Measurements from ENCODE around the gene SPTBN1.

Gene SPTBN1

GRCh38 chr2:54629914-54630857, 174.1 kb downstream of the SPTBN1 start:
- no peak overlapping the region for H3K4me3 ChIP-seq (ENCODE audit: control insufficient read depth, low read depth, low read length)
- DNase-seq (ENCODE audit: low read depth), result no peak
- TF ChIP-seq, protein P1, sequence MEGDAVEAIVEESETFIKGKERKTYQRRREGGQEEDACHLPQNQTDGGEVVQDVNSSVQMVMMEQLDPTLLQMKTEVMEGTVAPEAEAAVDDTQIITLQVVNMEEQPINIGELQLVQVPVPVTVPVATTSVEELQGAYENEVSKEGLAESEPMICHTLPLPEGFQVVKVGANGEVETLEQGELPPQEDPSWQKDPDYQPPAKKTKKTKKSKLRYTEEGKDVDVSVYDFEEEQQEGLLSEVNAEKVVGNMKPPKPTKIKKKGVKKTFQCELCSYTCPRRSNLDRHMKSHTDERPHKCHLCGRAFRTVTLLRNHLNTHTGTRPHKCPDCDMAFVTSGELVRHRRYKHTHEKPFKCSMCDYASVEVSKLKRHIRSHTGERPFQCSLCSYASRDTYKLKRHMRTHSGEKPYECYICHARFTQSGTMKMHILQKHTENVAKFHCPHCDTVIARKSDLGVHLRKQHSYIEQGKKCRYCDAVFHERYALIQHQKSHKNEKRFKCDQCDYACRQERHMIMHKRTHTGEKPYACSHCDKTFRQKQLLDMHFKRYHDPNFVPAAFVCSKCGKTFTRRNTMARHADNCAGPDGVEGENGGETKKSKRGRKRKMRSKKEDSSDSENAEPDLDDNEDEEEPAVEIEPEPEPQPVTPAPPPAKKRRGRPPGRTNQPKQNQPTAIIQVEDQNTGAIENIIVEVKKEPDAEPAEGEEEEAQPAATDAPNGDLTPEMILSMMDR (IDR thresholded peaks at IDR 0.05; ENCODE audit: control insufficient read depth, insufficient read depth, low read depth, low read length, missing control alignments), result no peak

- TF ChIP-seq, protein P1 (IDR thresholded peaks at IDR 0.05; ENCODE audit: control insufficient read depth, insufficient read depth, low read depth, low read length, missing control alignments), result no peak
- no peak overlapping the region for H3K4me3 ChIP-seq (ENCODE audit: control insufficient read depth, low read depth, low read length)
- DNase-seq (ENCODE audit: low read depth), result no peak
Measured at GRCh38 chr2:54630858-54631497, 174.9 kb downstream of the SPTBN1 start.

DNA sequence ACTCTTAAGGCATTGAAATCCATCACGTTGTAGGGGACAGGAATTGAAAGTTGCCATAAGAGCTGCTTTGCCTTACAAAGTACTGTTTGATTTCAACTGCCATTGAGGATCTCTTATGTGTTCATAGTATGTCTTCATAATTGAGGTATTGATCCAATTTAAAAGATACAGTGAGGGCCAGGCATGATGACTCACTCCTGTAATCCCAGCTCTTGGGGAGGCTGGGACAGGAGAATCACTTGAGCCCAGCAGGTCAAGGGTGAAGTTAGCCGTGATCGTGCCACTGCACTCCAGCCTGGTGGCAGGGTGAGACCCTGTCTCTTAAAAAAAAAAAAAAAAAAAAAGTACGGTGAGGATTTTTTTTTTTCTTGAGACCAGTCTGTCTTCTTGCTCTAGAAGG, 175.6 kb downstream of the SPTBN1 start:
- TF ChIP-seq, protein P1 (IDR thresholded peaks at IDR 0.05; ENCODE audit: control insufficient read depth, insufficient read depth, low read depth, low read length, missing control alignments), result no peak
- no peak for DNase-seq (ENCODE audit: low read depth)
- H3K4me3 ChIP-seq (ENCODE audit: control insufficient read depth, low read depth, low read length), result no peak overlapping the region

GRCh38 chr2:54632733-54633692, 176.9 kb downstream of the SPTBN1 start:
- DNase-seq (ENCODE audit: low read depth), result no peak
- no peak overlapping the region for H3K4me3 ChIP-seq (ENCODE audit: control insufficient read depth, low read depth, low read length)
- TF ChIP-seq, protein P1 (IDR thresholded peaks at IDR 0.05; ENCODE audit: control insufficient read depth, insufficient read depth, low read depth, low read length, missing control alignments), result no peak

- TF ChIP-seq, protein P1 (IDR thresholded peaks at IDR 0.05; ENCODE audit: control insufficient read depth, insufficient read depth, low read depth, low read length, missing control alignments), result no peak
- no peak for DNase-seq (ENCODE audit: low read depth)
- H3K4me3 ChIP-seq (ENCODE audit: control insufficient read depth, low read depth, low read length), result no peak overlapping the region
Measured at GRCh38 chr2:54634021-54634420, 177.9 kb downstream of the SPTBN1 start.
